ENCODE data around the gene SIRPG.

The SIRPG gene

DNA sequence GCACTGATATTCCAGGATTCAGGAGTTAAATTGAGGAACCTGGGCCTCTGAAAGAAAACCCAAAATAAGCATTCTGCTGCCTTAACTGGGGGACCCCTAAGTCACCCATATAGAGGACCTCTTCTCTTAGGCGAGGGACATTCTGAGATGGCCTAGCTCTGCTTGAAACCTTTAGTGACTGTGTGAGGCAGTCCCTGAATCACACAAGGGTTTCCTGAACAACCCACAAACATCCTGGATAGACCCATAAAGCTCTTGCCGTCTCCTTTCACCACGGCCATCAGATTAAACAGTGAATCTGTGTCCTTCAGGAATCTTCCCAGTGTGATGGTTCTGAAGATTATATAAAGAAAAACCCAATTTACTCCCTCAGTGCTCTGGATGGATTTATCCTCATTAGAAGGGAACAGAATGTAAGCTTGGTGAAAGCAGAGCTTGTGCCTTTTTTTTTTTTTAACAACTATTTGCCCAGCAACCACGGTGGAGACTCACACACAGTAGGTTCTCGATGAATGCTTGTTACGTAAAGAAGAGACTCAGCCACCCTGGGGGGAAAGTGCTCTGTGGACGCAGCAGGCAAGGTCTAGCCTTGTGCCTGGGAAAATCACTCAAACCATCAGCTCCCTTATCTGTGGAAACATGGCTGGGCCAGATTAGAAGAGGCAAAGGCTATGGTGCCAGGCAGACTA is 39.1 kb upstream of the SIRPG start:
- TF ChIP-seq, protein P1, sequence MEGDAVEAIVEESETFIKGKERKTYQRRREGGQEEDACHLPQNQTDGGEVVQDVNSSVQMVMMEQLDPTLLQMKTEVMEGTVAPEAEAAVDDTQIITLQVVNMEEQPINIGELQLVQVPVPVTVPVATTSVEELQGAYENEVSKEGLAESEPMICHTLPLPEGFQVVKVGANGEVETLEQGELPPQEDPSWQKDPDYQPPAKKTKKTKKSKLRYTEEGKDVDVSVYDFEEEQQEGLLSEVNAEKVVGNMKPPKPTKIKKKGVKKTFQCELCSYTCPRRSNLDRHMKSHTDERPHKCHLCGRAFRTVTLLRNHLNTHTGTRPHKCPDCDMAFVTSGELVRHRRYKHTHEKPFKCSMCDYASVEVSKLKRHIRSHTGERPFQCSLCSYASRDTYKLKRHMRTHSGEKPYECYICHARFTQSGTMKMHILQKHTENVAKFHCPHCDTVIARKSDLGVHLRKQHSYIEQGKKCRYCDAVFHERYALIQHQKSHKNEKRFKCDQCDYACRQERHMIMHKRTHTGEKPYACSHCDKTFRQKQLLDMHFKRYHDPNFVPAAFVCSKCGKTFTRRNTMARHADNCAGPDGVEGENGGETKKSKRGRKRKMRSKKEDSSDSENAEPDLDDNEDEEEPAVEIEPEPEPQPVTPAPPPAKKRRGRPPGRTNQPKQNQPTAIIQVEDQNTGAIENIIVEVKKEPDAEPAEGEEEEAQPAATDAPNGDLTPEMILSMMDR (conservative IDR thresholded peaks at IDR 0.05; ENCODE audit: low read depth, low read length): no peak
- H3K4me3 ChIP-seq (ENCODE audit: low read depth, low read length): no peak overlapping the region
- no peak for DNase-seq (ENCODE audit: low read depth)

GRCh38 chr20:1694672-1695071 is 37.1 kb upstream of the SIRPG start:
- no peak overlapping the region for H3K4me3 ChIP-seq (ENCODE audit: low read depth, low read length)
- TF ChIP-seq, protein P1 (conservative IDR thresholded peaks at IDR 0.05; ENCODE audit: low read depth, low read length): no peak
- DNase-seq (ENCODE audit: low read depth): no peak

DNA sequence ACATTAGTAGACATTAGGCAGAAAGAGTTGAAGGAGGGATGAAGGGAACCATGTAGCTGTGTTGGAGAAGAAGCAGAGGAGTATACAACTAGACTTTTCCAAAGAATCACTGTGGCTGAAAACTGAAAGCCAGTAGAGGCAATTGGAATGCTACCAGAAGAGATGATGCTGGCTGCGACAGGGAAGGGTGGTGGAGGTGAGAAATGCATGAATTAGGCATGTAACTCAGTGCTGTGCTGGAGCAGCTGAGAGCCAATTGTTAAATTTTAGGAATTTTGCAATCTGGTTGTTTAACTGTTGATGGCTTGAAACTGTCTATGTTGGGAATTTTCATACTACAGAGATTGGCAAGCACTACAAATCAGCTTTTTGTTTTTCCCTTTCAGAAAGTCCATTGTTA is 35.8 kb upstream of the SIRPG start:
- H3K4me3 ChIP-seq (ENCODE audit: low read depth, low read length): no peak overlapping the region
- TF ChIP-seq, protein P1 (conservative IDR thresholded peaks at IDR 0.05; ENCODE audit: low read depth, low read length): no peak
- DNase-seq (ENCODE audit: low read depth): no peak

DNA sequence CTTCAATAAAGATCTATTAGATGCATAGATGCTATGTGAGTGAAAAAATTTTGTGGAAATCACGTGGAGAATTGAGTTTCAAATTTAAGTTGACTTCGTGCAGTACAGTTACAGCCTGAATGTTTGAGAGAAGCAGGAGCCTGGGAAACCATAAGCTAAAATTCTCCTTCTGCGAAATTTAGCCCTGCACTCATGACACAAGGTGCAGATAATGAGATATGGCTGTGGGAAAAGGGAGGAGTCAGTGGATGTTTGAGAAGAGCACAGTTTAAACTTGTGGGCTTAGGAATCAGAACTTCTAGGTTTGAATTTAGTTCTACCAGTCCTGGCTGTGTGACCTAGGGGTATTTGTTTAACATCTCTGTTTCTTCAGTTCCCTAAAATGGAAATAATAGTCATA is 32.1 kb upstream of the SIRPG start:
- no peak for DNase-seq (ENCODE audit: low read depth)
- TF ChIP-seq, protein P1 (conservative IDR thresholded peaks at IDR 0.05; ENCODE audit: low read depth, low read length): no peak
- H3K4me3 ChIP-seq (ENCODE audit: low read depth, low read length): no peak overlapping the region

DNA sequence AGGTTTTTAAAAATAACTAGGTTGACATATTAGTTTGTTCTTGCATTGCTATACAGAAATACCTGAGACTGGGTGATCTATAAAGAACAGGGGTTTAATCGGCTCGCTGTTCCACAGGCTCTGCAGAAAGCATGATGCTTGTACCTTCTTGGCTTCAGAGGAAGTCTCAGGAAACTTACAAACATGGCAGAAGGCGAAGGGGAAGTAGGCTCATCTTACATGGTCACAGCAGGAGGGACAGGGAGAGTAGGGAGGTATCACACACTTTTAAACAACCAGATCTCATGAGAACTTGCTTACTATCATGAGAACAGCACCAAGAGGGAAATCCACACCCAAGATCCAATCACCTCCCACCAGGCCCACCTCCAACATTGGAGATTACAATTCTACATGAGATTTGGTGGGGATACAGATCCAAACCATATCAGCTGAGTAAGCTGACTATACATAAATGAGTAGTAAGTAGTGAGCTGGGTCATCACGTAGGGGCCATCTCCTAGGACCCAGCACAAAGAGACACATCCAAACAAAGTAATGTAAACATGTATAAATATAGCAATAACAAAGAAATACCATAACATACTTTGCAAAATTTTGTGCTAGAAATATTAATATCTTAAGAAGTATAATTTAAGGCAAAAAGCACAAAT is 31.4 kb upstream of the SIRPG start:
- TF ChIP-seq, protein P1 (conservative IDR thresholded peaks at IDR 0.05; ENCODE audit: low read depth, low read length): no peak
- DNase-seq (ENCODE audit: low read depth): no peak
- no peak overlapping the region for H3K4me3 ChIP-seq (ENCODE audit: low read depth, low read length)

- no peak overlapping the region for H3K4me3 ChIP-seq (ENCODE audit: low read depth, low read length)
- TF ChIP-seq, protein P1 (conservative IDR thresholded peaks at IDR 0.05; ENCODE audit: low read depth, low read length): no peak
- DNase-seq (ENCODE audit: low read depth): no peak
Observed at GRCh38 chr20:1687053-1687452, 29.5 kb upstream of the SIRPG start.
